A549 (cell line): ENCODE results near the gene TMF1. TPM values are rescaled to one million over a fixed set of nuclear protein-coding genes. Genes with fewer than 3 reads are reported as not detected.

Source experiments
- ATAC-seq, 2 experiments: fragments of 200-7000 bp in 1 of 2; fragments of >200 bp in 1 of 2; cut with Nextera tagmentation in 1 of 2; cut with Tn5 transposase in 1 of 2; 3 replicates each; pipeline versions ENCODE4 v1.8.0 to v1.9.1; 2018 to 2020; ENCODE audit warnings: mild to moderate bottlenecking in 1 of 2, moderate library complexity in 1 of 2
- CTCF ChIA-PET: fragments of 300-600 bp; sonication (Branson Sonifier 250); formaldehyde crosslinking; extraction: SDS; loops from one replicate; lab custom pipeline; 2021; ENCODE audit warnings: antibody characterized with exemption, inconsistent platforms; lab: Yijun Ruan, JAX
- POLR2A ChIA-PET: fragments of 350-600 bp; formaldehyde crosslinking; extraction: SDS; loops from one replicate; lab custom pipeline; 2021; ENCODE audit warnings: antibody characterized with exemption, inconsistent platforms; lab: Yijun Ruan, JAX
- DNase-seq, 2 experiments: peaks; one replicate each; pipeline versions ENCODE4 v3.0.0 to v3.0.0-alpha.2; 2011 to 2016; ENCODE audit warnings: low read depth in 1 of 2, low spot score in 1 of 2
- FAIRE-seq: peaks from 2 replicates; lab custom pipeline; 2011; peaks lifted over from hg19 to GRCh38; lab: Jason Lieb, UNC
- H3K27ac ChIP-seq, 2 experiments: fragments of >200 bp; sonication (Bioruptor Twin); formaldehyde crosslinking; 3 replicates each; pipeline ENCODE4 v1.5.1; 2016 to 2017
- H3K4me1 ChIP-seq: fragments of >200 bp; sonication (Bioruptor Twin); formaldehyde crosslinking; 3 replicates; pipeline ENCODE4 v1.6.1; 2016
- H3K4me2 ChIP-seq: fragments of >200 bp; sonication (Bioruptor Twin); formaldehyde crosslinking; 3 replicates; pipeline ENCODE4 v1.6.1; 2016
- H3K4me3 ChIP-seq: fragments of >200 bp; sonication (Bioruptor Twin); formaldehyde crosslinking; 3 replicates; pipeline ENCODE4 v1.5.1; 2016
- H3K9me3 ChIP-seq: fragments of >200 bp; sonication (Bioruptor Twin); formaldehyde crosslinking; 3 replicates; pipeline ENCODE4 v1.6.1; 2016
- BHLHE40 ChIP-seq: IDR thresholded peaks from 2 replicates; pipeline ENCODE4 v1.6.1; 2012; ENCODE audit warnings: low read depth, low read length, inconsistent platforms
- CEBPB ChIP-seq, 2 experiments: fragments of >200 bp in 1 of 2; sonication (Bioruptor Twin) in 1 of 2; formaldehyde crosslinking in 1 of 2; IDR thresholded peaks; 2 replicates each; pipeline ENCODE4 v1.6.1; 2012 to 2016
- CHD2 ChIP-seq: fragments of 150-350 bp; IDR thresholded peaks from 2 replicates; pipeline ENCODE4 v1.6.1; 2014; ENCODE audit warnings: low read length; ENCODE audit not compliant: partially characterized antibody
- EHF ChIP-seq: fragments of 250-450 bp; sonication (Bioruptor Pico); IDR thresholded peaks from 2 replicates; pipeline ENCODE4 v1.5.0; 2020; ENCODE audit warnings: mild to moderate bottlenecking
- ESRRA ChIP-seq: fragments of 150-350 bp; IDR thresholded peaks from 2 replicates; pipeline ENCODE4 v1.6.1; 2014; ENCODE audit warnings: mild to moderate bottlenecking, low read length, borderline replicate concordance
- GATA3 ChIP-seq: IDR thresholded peaks from 2 replicates; pipeline ENCODE4 v1.6.1; 2012; ENCODE audit warnings: borderline replicate concordance
- HEYL ChIP-seq: fragments of 250-450 bp; sonication (Bioruptor Pico); IDR thresholded peaks from 2 replicates; pipeline ENCODE4 v1.8.0; 2021; ENCODE audit warnings: mild to moderate bottlenecking, moderate library complexity
- JUN ChIP-seq, 2 experiments: fragments of >200 bp; sonication (Bioruptor Twin); formaldehyde crosslinking; IDR thresholded peaks; 2 replicates in 1 of 2; 3 replicates in 1 of 2; pipeline ENCODE4 v1.6.1; 2016 to 2017
- KDM5A ChIP-seq: fragments of 200-600 bp; sonication (generic); IDR thresholded peaks from 2 replicates; pipeline ENCODE4 v1.6.1; 2016; ENCODE audit warnings: antibody characterized with exemption, mild to moderate bottlenecking
- MAZ ChIP-seq: fragments of 150-350 bp; IDR thresholded peaks from 2 replicates; pipeline ENCODE4 v1.6.1; 2014; ENCODE audit warnings: antibody characterized with exemption, low read depth, low read length, borderline replicate concordance
- POLR2A ChIP-seq: IDR thresholded peaks from 2 replicates; pipeline ENCODE4 v1.6.1; 2012; ENCODE audit warnings: mild to moderate bottlenecking, low read length
- RARB ChIP-seq: fragments of 250-450 bp; sonication (Bioruptor Pico); IDR thresholded peaks from 2 replicates; pipeline ENCODE4 v1.8.0; 2021; ENCODE audit warnings: mild to moderate bottlenecking, moderate library complexity
- RNF2 ChIP-seq: fragments of 200-600 bp; sonication (generic); IDR thresholded peaks from 2 replicates; pipeline ENCODE4 v1.6.1; 2016; ENCODE audit warnings: low read depth, mild to moderate bottlenecking, antibody characterized with exemption, moderate library complexity, borderline replicate concordance
- SREBF2 ChIP-seq: fragments of 450-650 bp; IDR thresholded peaks from 2 replicates; pipeline ENCODE4 v1.6.1; 2014; ENCODE audit warnings: mild to moderate bottlenecking, moderate library complexity
- TP53 ChIP-seq: fragments of 250-450 bp; sonication (Bioruptor Pico); IDR thresholded peaks from 2 replicates; pipeline ENCODE4 v1.5.0; 2021; ENCODE audit warnings: mild to moderate bottlenecking, moderate library complexity
- ZNF302 ChIP-seq: fragments of 250-450 bp; sonication (Bioruptor Pico); IDR thresholded peaks from 2 replicates; pipeline ENCODE4 v1.9.0; 2021; ENCODE audit warnings: inconsistent platforms, mild to moderate bottlenecking, moderate library complexity
- WGBS: methylation state at CpG from one replicate; pipeline ENCODE4 v1.1.6; 2017; ENCODE audit errors: missing lambda C conversion rate; 5-methylcytosine and 5-hydroxymethylcytosine counted together
- polyA plus RNA-seq, 4 experiments: library from polyadenylated mRNA; depleted of rRNA in 3 of 4; stranded (reverse); fragments of >200 nt; fragmentation: RNase III in 1 of 4; extraction: RNeasy Plus Mini Kit Qiagen cat#74134 plus additional on column Dnase treatment in 1 of 4; gene quantifications; 2 replicates in 3 of 4; 3 replicates in 1 of 4; pipeline ENCODE4 v1.2.3, GENCODE V29; 2011 to 2017
- TF ChIP-seq, protein P1 (sequence below): fragments of 150-350 bp; IDR thresholded peaks from 2 replicates; pipeline ENCODE4 v1.6.1; 2014; ENCODE audit warnings: low read depth, mild to moderate bottlenecking, low read length
- TF ChIP-seq, protein P2 (sequence below): fragments of >200 bp; sonication (Bioruptor Twin); formaldehyde crosslinking; IDR thresholded peaks from 2 replicates; pipeline ENCODE4 v1.6.1; 2016
- TF ChIP-seq, protein P3 (sequence below): fragments of 200-600 bp; sonication (generic); IDR thresholded peaks from 2 replicates; pipeline ENCODE4 v1.6.1; 2016; ENCODE audit warnings: antibody characterized with exemption, mild to moderate bottlenecking, moderate library complexity

Gene TMF1
- polyA plus RNA-seq, 2 of the 4 experiments (the other 2 are of a cell fraction), result 13.7 to 17.2 TPM

DNA sequence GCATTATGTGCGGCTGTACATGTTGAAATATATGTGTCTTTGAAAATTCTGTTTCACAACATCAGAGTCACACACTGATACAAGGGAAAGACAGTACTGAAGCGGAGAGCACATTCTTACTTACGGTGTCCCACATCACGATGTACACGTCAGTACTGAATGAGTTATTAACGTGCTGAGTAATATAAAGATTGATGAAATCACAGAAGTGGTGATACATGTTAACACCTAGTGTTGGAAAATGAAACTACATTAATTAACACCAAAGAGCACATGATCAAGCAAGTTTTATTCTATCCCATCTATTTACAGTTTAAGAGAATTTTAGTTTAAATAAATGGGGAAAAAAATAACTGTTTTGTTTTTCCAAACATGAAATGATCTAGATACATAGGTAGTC lies 54.2 kb downstream of the TMF1 start (continued):
- no peak for TF ChIP-seq RNF2

DNA sequence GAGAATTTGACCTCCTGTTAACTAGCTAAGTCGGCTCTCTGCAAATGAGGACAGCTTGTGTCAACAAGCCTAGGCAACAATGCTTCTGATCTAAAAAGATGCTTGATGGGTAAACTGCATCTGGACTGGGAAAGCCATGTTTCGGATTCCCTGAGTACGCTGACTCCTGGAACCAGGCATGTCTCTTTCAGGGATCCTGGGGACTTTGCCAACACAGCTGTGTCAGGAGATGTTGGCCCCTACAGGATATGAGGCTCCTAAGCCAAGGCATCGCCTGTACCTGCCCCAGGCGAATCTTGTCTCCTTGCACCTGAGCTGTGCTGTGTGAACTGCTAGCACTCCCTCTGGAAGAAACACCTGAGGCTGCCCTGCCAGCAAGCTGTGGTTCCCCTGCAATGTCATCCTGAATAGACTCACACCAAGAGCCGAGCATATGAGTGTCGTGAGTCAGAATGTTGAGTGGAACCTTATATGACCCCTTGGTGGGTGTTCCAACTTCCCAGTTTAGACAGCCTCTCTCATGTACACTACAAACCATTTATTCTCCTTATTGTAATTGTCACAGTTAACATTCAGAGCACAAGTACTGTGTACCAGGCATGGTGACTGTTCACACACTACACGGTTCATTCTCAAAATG lies 55.7 kb downstream of the TMF1 start:
- FAIRE-seq, result no peak
- DNase-seq, result no peak
- ChIA-PET CTCF (interaction anchor here (1.1 kb wide), 1 partner anchor 15 kb away, joined by 7 read pairs; no protein-coding TSS in a partner anchor), POLR2A (no interaction called here)
- H3K27ac ChIP-seq, result no peak overlapping the region
- no peaks in the 10 kb centered on the region for H3K9me3 ChIP-seq
- WGBS, result 61% methylated on average over 5 of the region's 8 CpGs
- H3K4me2 ChIP-seq, result no peak overlapping the region
- no peak overlapping the region for H3K4me3 ChIP-seq
- no peak for ATAC-seq
- no peaks in the 10 kb centered on the region for H3K4me1 ChIP-seq
- no peak for TF ChIP-seq GATA3
- TF ChIP-seq SREBF2, result no peak
- no peak for TF ChIP-seq ESRRA
- no peak for TF ChIP-seq MAZ
- TF ChIP-seq KDM5A, result no peak
- no peak for TF ChIP-seq BHLHE40
- TF ChIP-seq CHD2, result no peak
- TF ChIP-seq, all 56 proteins: peak for 0

DNA sequence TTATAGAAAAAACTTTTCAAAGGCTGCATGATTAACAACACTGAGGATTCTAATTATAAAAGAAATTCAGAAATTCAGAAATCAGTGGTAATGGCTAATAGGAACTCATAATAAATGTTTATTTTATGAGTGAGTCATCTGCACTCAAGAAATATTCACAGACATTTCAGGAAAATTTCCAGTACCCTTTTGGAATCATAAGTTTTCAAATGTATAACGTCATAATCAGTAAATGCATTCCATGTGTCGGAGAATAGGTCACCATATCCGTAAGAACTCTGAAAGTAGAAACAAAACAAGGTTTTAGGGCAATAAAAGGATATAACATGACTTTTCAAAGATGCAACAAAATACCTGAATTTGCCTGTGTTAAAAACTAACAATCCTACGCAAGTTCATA lies 63.4 kb downstream of the TMF1 start:
- no peaks in the 10 kb centered on the region for H3K9me3 ChIP-seq
- no peak overlapping the region for H3K27ac ChIP-seq
- H3K4me1 ChIP-seq, result no peaks in the 10 kb centered on the region
- DNase-seq (no peak), FAIRE-seq (no peak), ATAC-seq (no peak)
- CTCF ChIA-PET, result no interaction called here
- H3K4me2 ChIP-seq, result no peak overlapping the region
- no peak overlapping the region for H3K4me3 ChIP-seq
- WGBS, result 91% methylated on average over 4 of the region's 4 CpGs
- no peak for TF ChIP-seq HEYL
- TF ChIP-seq, protein P1, sequence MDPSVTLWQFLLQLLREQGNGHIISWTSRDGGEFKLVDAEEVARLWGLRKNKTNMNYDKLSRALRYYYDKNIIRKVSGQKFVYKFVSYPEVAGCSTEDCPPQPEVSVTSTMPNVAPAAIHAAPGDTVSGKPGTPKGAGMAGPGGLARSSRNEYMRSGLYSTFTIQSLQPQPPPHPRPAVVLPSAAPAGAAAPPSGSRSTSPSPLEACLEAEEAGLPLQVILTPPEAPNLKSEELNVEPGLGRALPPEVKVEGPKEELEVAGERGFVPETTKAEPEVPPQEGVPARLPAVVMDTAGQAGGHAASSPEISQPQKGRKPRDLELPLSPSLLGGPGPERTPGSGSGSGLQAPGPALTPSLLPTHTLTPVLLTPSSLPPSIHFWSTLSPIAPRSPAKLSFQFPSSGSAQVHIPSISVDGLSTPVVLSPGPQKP, result no peak
- no peak for TF ChIP-seq EHF
- TF ChIP-seq, protein P2, sequence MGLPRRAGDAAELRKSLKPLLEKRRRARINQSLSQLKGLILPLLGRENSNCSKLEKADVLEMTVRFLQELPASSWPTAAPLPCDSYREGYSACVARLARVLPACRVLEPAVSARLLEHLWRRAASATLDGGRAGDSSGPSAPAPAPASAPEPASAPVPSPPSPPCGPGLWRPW, result no peak
- TF ChIP-seq RARB (CRISPR knock-in tag), result no peak
- no peak for TF ChIP-seq POLR2A
- TF ChIP-seq, protein P3, sequence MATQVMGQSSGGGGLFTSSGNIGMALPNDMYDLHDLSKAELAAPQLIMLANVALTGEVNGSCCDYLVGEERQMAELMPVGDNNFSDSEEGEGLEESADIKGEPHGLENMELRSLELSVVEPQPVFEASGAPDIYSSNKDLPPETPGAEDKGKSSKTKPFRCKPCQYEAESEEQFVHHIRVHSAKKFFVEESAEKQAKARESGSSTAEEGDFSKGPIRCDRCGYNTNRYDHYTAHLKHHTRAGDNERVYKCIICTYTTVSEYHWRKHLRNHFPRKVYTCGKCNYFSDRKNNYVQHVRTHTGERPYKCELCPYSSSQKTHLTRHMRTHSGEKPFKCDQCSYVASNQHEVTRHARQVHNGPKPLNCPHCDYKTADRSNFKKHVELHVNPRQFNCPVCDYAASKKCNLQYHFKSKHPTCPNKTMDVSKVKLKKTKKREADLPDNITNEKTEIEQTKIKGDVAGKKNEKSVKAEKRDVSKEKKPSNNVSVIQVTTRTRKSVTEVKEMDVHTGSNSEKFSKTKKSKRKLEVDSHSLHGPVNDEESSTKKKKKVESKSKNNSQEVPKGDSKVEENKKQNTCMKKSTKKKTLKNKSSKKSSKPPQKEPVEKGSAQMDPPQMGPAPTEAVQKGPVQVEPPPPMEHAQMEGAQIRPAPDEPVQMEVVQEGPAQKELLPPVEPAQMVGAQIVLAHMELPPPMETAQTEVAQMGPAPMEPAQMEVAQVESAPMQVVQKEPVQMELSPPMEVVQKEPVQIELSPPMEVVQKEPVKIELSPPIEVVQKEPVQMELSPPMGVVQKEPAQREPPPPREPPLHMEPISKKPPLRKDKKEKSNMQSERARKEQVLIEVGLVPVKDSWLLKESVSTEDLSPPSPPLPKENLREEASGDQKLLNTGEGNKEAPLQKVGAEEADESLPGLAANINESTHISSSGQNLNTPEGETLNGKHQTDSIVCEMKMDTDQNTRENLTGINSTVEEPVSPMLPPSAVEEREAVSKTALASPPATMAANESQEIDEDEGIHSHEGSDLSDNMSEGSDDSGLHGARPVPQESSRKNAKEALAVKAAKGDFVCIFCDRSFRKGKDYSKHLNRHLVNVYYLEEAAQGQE, result no peak
- no peak for TF ChIP-seq CEBPB (IDR thresholded peaks at IDR 0.05)
- no peak for TF ChIP-seq ZNF302 (CRISPR knock-in tag)
- TF ChIP-seq TP53 (CRISPR knock-in tag), result no peak
- no peak for TF ChIP-seq JUN (IDR thresholded peaks at IDR 0.05)
- POLR2A ChIA-PET, result no interaction called here
